DOHH2 (cell line): ENCODE results near the gene EPSTI1.

Source experiments
- H3F3A ChIP-seq: fragments of 200-600 bp; sonication (generic), shearing (Covaris generic); 2 replicates; pipeline ENCODE4 v1.6.0; 2016; ENCODE audit warnings: antibody characterized with exemption, mild to moderate bottlenecking; ENCODE audit not compliant: control insufficient read depth, insufficient read depth
- H3K27ac ChIP-seq: fragments of 200-600 bp; sonication (generic); 2 replicates; pipeline ENCODE4 v1.5.1; 2014; ENCODE audit warnings: low read depth, mild to moderate bottlenecking, low read length, moderate library complexity
- H3K27me3 ChIP-seq: fragments of 200-600 bp; sonication (generic); 2 replicates; pipeline ENCODE4 v1.6.1; 2014; ENCODE audit warnings: mild to moderate bottlenecking, low read length, mixed read lengths; ENCODE audit not compliant: control insufficient read depth
- H3K36me3 ChIP-seq: fragments of 200-600 bp; sonication (generic); 2 replicates; pipeline ENCODE4 v1.6.1; 2014; ENCODE audit warnings: mild to moderate bottlenecking, low read length, moderate library complexity, mixed read lengths; ENCODE audit not compliant: control insufficient read depth
- H3K4me1 ChIP-seq: fragments of 200-600 bp; sonication (generic); 2 replicates; pipeline ENCODE4 v1.6.1; 2014; ENCODE audit warnings: mild to moderate bottlenecking, low read length, mixed read lengths; ENCODE audit not compliant: control insufficient read depth
- H3K4me2 ChIP-seq: fragments of 200-600 bp; sonication (generic); 2 replicates; pipeline ENCODE4 v1.6.0; 2014; ENCODE audit warnings: mild to moderate bottlenecking, low read length, moderate library complexity
- H3K4me3 ChIP-seq: fragments of 200-600 bp; sonication (generic); 2 replicates; pipeline ENCODE4 v1.5.1; 2014; ENCODE audit warnings: mild to moderate bottlenecking, low read length, mixed read lengths
- H3K79me2 ChIP-seq: fragments of 200-600 bp; sonication (generic); 2 replicates; pipeline ENCODE4 v1.6.1; 2014; ENCODE audit warnings: mild to moderate bottlenecking, low read length, mixed read lengths; ENCODE audit not compliant: control insufficient read depth
- H3K9me2 ChIP-seq: fragments of 200-600 bp; sonication (generic); replicated peaks from 2 replicates; pipeline ENCODE4 v1.6.1; 2014; ENCODE audit warnings: mild to moderate bottlenecking, low read length, mixed read lengths; ENCODE audit not compliant: control insufficient read depth
- H3K9me3 ChIP-seq: fragments of 200-600 bp; sonication (generic); 2 replicates; pipeline ENCODE4 v1.6.1; 2014; ENCODE audit warnings: antibody characterized with exemption, low read length, mixed read lengths; ENCODE audit not compliant: control insufficient read depth, insufficient read depth
- H4K20me1 ChIP-seq: fragments of 200-600 bp; sonication (generic); 2 replicates; pipeline ENCODE4 v1.6.0; 2014; ENCODE audit warnings: low read depth, mild to moderate bottlenecking, antibody characterized with exemption, low read length, moderate library complexity; ENCODE audit not compliant: control insufficient read depth, insufficient read depth
- EZH2phosphoT487 ChIP-seq: fragments of 200-600 bp; sonication (generic); IDR thresholded peaks from 2 replicates; pipeline ENCODE4 v1.6.1; 2017; ENCODE audit warnings: borderline replicate concordance, mild to moderate bottlenecking, antibody characterized with exemption, low read length, moderate library complexity, mixed read lengths
- TF ChIP-seq, protein P1 (sequence below): fragments of 200-600 bp; sonication (generic); IDR thresholded peaks from one replicate; pipeline ENCODE4 v1.5.1; 2014; ENCODE audit warnings: antibody characterized with exemption, mild to moderate bottlenecking, low read depth, low read length; ENCODE audit not compliant: poor library complexity, severe bottlenecking

EPSTI1 gene

DNA sequence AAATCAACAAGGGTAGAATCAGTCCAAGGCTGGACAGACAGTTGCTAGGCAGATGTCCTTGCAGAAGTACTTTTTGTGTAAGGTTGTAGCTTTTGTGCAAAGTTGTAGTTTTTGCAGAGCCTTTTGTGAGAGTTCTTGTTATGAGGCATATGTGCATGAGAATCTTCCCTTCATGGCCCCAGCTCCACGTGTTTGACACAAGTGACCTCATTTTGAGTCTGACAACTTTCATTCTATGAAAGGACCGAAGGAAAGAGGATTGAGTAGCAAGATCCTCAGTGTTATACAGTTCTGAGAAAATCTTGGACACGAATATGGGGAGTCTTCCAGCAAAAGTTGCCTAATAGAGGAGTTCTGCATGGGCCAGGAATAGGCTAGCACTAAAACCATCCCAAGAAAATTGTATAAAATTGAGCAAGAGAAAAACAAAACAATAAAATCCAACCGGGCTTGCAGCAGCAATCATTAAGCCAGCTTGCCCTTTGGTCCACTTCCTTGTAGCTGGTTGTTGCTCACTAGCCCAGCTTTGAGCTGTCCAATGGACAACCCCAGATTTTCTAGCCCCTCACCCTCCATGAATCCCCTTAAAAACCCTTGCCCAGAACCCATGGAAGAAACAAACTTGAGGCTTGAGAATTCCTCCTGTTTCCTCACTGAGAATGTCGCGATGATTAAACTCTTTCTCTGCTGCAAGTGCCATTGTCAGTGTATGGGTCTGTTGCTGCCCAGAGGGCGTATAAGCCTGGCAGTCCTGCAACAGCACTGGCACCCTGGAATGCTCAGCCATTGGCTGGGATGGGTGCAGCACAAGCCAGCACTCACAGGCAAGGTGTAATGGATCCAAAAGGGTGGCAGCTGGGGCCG lies 6.5 kb downstream of the EPSTI1 start:
- Histone ChIP-seq H3K9me2 (no peaks in the 10 kb centered on the region), H3F3A (no peaks in the 10 kb centered on the region; the same call in 1 of the 2 replicates), H3K27ac (no peak overlapping the region), H3K79me2 (no peaks in the 10 kb centered on the region), H3K4me3 (no peak overlapping the region), H4K20me1 (no peaks in the 10 kb centered on the region), H3K36me3 (no peaks in the 10 kb centered on the region), H3K4me1 (peaks cover 10% of the 10 kb centered on the region), H3K4me2 (no peak overlapping the region), H3K9me3 (no peaks in the 10 kb centered on the region), H3K27me3 (no peaks in the 10 kb centered on the region)
- TF ChIP-seq, protein P1, sequence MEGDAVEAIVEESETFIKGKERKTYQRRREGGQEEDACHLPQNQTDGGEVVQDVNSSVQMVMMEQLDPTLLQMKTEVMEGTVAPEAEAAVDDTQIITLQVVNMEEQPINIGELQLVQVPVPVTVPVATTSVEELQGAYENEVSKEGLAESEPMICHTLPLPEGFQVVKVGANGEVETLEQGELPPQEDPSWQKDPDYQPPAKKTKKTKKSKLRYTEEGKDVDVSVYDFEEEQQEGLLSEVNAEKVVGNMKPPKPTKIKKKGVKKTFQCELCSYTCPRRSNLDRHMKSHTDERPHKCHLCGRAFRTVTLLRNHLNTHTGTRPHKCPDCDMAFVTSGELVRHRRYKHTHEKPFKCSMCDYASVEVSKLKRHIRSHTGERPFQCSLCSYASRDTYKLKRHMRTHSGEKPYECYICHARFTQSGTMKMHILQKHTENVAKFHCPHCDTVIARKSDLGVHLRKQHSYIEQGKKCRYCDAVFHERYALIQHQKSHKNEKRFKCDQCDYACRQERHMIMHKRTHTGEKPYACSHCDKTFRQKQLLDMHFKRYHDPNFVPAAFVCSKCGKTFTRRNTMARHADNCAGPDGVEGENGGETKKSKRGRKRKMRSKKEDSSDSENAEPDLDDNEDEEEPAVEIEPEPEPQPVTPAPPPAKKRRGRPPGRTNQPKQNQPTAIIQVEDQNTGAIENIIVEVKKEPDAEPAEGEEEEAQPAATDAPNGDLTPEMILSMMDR = no peak
- TF ChIP-seq EZH2phosphoT487 = no peak

DNA sequence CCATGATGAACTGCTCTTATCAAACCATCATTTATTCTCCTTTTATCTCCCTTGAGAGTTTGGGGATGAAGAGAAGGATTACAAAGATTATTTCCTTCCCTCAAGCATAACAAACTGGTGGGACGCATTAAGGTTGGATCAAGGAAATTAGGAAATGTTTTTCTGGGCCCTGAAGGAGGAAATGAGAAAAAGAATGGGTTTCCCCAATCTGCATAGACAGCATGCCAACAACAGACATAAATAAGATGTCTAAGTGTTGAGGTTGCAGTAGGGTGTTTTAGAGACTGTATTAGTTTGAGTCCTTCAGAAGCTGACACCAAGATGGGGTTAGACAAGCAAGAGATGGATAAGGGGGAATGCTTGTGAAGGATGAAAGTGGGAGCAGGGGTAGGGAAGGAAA lies 7.3 kb downstream of the EPSTI1 start:
- Histone ChIP-seq H3K36me3 (no peaks in the 10 kb centered on the region), H3K9me3 (no peaks in the 10 kb centered on the region), H3K4me1 (0 out of 2 replicates have a peak, but pooled peaks cover 5% of the 10 kb centered on the region), H3K27me3 (no peaks in the 10 kb centered on the region), H3K4me2 (no peak overlapping the region), H4K20me1 (no peaks in the 10 kb centered on the region), H3F3A (no peaks in the 10 kb centered on the region), H3K4me3 (no peak overlapping the region), H3K79me2 (no peaks in the 10 kb centered on the region), H3K27ac (no peak overlapping the region), H3K9me2 (no peaks in the 10 kb centered on the region)
- TF ChIP-seq, protein P1 = no peak
- TF ChIP-seq EZH2phosphoT487 = no peak

DNA sequence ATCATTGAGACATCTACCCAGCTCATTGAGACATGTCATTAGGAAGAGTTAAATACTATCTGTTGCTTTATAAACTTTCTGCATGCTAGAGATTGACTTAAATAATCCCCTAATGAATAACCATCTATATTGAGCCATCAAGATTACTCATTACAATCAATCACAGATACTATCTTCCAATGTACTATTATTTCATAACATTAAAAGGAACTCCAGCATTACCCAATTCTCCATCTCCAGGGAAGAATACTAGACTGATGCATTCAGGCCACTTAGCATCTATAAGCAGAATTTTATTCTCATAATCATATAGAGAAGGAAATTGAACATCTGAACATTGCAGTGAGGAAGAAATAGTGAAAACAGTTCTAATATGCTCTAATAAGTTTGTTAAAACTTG lies 8.0 kb downstream of the EPSTI1 start:
- Histone ChIP-seq H3K4me2 (no peak overlapping the region), H3K9me3 (no peaks in the 10 kb centered on the region), H3F3A (no peaks in the 10 kb centered on the region), H3K36me3 (no peaks in the 10 kb centered on the region), H3K4me1 (0 out of 2 replicates have a peak, but pooled peaks cover 5% of the 10 kb centered on the region), H3K27ac (no peak overlapping the region), H3K27me3 (no peaks in the 10 kb centered on the region), H3K4me3 (no peak overlapping the region), H3K9me2 (no peaks in the 10 kb centered on the region), H4K20me1 (no peaks in the 10 kb centered on the region), H3K79me2 (no peaks in the 10 kb centered on the region)
- TF ChIP-seq, protein P1 = no peak
- no peak for TF ChIP-seq EZH2phosphoT487
